ENCODE measurements around the gene WDR90.

GRCh38 chr16:629833-630248, 19.3 kb upstream of the WDR90 start:
- TF ChIP-seq POLR2A (IDR thresholded peaks at IDR 0.05) (no peak), CTCF (IDR thresholded peaks at IDR 0.05) (no peak), POLR2AphosphoS5 (IDR thresholded peaks at IDR 0.05) (no peak)

Data from transverse colon (tissue), 4 donors.